GM19238 (cell line): ENCODE data around the gene CGREF1.
"Not testable (repeated sequence)": the region's sequence is repeated elsewhere in the genome, so short reads cannot be mapped to it uniquely, and the experiment has no call there.

ENCODE experiments used
- DNase-seq: peaks from one replicate; pipeline ENCODE4 v3.0.0; 2011; ENCODE audit warnings: low spot score; ENCODE audit not compliant: insufficient read length

Gene CGREF1

DNA sequence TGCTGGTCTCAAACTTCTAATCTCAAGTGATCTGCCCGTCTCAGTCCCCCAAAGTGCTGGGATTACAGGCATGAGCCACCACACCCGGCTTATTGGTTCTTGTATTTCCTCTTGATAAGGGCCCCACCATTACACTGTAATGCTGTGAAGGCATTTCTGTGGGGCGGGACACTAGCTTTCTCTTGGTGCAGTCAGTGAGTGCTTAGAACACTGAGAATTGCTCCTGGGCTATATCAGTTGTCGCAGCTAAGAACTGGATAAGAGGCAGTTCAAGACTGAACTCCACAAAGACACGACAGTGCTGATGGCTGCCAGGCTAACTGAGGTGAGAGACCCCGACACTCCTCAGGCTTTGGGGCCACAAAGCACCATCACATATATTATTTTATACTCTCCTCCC lies 30.3 kb downstream of the CGREF1 start:
- DNase-seq, result no peak

DNA sequence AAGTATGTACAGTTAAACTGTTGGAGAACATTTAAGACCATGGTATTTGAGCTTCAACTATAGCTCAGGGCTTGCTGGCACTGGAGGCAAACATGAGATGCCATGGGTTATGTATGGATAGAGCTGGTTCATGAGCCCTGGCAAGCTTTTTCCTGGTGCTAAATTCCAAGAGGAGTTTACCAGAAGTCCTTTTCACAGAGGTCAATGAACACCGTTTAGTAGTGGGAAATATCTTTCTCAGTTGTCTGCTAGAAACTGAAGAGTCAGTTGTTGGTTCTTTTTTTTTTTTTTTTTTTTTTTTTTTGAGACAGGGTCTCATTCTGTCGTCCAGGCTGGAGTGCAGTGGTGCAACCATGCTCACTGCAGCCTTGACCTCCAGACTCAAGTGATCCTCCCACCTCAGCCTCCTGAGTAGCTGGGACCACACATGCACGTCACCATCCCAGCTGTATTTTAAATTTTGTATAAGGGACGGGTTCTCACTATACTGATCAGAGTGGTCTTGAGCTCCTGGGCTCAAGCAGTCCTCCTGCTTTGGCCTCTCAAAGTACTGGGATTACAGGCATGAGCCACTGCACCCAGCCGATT lies 31.0 kb downstream of the CGREF1 start:
- no peak for DNase-seq

DNA sequence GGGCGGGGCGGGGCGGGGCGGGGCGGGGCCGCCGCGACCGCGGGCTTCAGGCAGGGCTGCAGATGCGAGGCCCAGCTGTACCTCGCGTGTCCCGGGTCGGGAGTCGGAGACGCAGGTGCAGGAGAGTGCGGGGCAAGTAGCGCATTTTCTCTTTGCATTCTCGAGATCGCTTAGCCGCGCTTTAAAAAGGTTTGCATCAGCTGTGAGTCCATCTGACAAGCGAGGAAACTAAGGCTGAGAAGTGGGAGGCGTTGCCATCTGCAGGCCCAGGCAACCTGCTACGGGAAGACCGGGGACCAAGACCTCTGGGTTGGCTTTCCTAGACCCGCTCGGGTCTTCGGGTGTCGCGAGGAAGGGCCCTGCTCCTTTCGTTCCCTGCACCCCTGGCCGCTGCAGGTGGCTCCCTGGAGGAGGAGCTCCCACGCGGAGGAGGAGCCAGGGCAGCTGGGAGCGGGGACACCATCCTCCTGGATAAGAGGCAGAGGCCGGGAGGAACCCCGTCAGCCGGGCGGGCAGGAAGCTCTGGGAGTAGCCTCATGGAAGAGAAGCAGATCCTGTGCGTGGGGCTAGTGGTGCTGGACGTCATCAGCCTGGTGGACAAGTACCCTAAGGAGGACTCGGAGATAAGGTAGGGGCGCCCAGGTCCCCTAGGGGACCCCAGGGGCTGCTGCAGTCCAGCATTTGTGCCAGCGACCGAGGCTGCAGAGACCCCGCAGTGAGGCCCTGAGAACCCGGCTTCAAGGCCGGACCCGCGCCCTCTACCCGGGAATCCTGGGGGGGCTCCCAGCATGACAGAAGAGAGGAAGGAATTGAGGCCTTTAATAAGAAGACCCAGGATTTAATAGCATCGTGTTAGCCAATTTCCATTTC lies 32.0 kb downstream of the CGREF1 start, which contains the start of gene KHK:
Gene KHK (plus strand): TSS at position 49 of the 870 bp plus-strand sequence. CDS start 488 bp downstream, at position 537.
- peak; percentile 44 for DNase-seq

DNA sequence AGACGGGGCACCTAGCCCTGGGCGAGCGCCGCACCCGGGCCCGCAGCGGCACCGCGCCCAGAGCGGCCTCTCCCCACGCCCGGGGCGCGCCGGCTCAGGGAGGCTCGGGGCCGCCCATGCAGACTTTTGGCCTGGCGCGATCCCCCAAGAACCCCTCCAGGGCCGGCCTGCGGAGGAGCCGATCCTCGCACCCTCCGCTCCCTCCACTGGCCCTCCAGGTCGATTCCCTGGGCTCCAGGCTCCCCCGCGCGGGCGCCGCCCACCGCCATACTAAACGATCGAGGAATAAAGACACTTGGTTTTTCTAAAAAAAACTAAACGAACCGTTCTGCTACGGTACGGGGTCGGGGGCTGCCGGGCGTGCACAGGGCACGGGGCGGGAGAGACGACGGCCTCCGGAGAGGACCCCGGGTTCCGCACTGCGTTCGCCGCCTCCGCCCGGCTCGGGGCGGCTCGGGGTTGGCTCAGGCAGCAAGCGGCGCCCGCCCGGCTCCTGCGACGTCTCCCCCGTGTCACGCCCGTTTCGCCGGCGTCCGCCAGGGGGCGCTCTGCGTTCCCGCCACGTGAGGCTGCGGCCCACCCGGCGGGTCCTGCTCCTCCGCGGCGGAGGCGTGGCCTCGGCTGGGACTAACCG lies 32.7 kb downstream of the CGREF1 start:
- DNase-seq, result peak; percentile 98

DNA sequence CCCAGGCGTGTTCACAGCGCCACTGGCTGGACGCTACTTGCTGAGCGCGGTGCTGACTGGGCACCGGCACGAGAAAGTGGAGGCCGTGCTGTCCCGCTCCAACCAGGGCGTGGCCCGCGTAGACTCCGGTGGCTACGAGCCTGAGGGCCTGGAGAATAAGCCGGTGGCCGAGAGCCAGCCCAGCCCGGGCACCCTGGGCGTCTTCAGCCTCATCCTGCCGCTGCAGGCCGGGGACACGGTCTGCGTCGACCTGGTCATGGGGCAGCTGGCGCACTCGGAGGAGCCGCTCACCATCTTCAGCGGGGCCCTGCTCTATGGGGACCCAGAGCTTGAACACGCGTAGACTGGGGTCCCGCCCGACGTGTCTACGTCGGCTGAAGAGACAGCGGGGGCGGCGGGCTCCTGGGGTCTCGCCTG lies 33.2 kb downstream of the CGREF1 start:
- peak; percentile 29 for DNase-seq

DNA sequence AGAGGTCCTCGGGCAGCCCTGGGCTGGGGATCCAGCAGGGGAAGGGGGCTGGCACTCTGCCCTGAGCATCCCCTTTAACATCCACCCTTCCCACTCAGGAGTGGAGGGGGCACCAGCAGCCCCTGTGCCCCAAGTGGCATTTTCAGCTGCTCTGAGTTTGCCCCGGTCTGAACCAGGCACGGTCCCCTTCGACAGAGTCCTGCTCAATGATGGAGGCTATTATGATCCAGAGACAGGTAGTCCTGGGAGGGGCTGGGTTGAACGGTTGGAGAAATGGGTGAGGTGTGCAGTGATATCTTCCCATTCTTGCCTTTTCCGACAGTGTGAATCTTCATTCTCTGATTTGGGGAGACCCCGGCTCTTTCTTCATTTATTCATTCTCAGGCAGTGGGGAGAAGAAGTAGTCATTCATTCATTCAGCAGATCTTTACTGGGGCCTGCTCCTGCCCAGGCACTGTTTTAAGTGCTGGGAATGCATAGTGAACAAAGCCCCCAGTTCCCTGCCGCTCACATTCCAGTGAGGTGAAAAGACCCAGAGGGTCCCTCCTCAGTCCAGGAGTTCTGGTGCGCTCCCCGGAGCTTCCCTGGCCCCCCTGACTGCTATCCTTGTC lies 33.8 kb downstream of the CGREF1 start:
- DNase-seq, result no peak

DNA sequence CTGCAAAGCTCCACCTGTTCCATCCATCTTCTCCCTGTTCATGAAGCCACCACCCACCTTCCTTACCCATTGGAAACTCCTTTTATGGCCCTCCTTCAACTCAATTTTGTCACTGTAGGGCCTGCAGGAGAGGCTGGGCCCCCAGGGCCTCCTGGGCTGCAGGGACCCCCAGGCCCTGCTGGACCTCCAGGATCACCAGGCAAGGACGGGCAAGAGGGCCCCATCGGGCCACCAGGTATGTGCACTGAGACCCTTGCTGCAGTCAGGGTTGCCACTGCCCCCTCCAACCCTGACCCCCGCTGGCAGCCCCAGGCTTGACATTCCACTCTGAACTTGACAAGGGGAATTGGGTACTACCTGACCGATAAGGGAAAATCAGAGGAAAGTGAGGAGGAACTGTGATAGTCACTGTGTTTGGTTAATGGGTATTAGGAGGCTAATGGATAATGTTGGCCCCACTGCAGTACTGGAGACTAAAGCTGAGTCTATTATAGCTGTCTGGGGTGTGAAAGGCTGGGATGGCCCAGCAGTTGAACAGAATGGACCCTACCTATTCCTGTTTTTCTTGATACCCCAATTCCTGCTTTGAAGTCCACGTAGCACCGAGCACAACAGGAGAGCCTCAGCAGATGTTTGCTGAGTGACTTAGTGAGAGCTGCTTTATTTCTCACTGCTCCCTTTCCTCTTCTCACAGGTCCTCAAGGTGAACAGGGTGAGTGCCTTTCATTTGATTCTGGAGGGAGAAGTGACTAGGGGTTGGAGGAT lies 34.4 kb downstream of the CGREF1 start:
- no peak for DNase-seq

DNA sequence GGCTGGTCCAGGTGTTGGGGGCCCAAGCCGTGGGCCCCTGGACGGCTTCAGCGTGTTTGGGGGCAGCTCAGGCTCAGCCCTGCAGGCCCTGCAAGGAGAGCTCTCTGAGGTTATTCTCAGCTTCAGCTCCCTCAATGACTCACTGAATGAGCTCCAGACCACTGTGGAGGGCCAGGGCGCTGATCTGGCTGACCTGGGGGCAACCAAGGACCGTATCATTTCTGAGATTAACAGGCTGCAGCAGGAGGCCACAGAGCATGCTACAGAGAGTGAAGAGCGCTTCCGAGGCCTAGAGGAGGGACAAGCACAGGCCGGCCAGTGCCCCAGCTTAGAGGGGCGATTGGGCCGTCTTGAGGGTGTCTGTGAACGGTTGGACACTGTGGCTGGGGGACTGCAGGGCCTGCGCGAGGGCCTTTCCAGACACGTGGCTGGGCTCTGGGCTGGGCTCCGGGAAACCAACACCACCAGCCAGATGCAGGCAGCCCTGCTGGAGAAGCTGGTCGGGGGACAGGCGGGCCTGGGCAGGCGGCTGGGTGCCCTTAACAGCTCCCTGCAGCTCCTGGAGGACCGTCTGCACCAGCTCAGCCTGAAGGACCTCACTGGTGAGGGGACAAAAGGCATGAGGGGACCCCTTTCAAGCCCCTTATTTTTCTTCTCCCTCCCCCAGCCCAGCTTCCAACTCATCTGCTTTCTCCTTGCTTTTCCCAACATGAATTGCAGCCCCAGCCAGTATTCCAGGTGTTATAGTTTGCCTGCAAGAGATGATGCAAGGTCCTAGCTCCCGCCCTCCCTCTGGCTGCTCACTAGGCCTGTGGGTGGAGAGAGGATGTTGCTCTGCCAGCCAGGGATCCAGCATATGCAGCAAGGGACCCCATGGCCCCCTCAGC lies 35.3 kb downstream of the CGREF1 start:
- DNase-seq, result no peak

DNA sequence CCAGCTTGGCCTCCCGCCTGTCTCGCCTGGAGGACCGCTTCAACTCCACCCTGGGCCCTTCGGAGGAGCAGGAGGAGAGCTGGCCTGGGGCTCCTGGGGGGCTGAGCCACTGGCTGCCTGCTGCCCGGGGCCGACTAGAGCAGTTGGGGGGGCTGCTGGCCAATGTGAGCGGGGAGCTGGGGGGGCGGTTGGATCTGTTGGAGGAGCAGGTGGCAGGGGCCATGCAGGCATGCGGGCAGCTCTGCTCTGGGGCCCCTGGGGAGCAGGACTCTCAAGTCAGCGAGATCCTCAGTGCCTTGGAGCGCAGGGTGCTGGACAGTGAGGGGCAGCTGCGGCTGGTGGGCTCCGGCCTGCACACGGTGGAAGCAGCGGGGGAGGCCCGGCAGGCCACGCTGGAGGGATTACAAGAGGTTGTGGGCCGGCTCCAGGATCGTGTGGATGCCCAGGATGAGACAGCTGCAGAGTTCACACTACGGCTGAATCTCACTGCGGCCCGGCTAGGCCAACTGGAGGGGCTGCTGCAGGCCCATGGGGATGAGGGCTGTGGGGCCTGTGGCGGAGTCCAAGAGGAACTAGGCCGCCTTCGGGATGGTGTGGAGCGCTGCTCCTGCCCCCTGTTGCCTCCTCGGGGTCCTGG lies 36.0 kb downstream of the CGREF1 start:
- DNase-seq, result no peak

DNA sequence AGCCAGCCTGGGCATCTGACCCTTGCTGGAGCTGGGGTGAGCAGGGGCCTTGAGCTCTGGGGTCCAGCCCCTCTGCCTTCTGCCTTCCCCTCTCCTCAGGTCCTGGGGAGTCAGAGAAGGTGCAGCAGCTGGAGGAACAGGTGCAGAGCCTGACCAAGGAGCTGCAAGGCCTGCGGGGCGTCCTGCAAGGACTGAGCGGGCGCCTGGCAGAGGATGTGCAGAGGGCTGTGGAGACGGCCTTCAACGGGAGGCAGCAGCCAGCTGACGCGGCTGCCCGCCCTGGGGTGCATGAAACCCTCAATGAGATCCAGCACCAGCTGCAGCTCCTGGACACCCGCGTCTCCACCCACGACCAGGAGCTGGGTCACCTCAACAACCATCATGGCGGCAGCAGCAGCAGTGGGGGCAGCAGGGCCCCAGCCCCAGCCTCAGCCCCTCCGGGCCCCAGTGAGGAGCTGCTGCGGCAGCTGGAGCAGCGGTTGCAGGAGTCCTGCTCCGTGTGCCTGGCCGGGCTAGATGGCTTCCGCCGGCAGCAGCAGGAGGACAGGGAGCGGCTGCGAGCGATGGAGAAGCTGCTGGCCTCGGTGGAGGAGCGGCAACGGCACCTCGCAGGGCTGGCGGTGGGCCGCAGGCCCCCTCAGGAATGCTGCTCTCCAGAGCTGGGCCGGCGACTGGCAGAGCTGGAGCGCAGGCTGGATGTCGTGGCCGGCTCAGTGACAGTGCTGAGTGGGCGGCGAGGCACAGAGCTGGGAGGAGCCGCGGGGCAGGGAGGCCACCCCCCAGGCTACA lies 36.8 kb downstream of the CGREF1 start:
- no peak for DNase-seq

DNA sequence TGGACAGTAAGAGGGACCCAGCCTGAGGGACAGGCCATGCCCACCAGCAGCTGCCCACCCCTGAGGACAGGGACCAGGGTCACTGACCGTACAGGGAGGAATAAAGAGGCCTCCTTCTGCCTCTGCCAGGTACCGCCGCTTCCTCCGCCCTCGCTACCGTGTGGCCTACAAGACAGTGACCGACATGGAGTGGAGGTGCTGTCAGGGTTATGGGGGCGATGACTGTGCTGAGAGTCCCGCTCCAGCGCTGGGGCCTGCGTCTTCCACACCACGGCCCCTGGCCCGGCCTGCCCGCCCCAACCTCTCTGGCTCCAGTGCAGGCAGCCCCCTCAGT lies 38.4 kb downstream of the CGREF1 start:
- DNase-seq, result no peak

DNA sequence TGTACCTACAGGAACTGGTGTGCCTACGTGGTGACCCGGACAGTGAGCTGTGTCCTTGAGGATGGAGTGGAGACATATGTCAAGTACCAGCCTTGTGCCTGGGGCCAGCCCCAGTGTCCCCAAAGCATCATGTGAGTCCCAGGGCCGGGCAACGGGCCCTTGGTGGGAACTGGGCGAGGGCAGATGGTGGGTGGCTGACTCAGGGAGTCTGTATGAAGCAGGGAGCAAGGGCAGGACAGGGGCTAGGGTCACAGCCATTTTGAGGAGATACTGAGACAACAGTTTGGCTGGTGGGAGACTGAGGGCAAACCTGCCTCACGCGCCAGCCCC lies 38.8 kb downstream of the CGREF1 start:
- DNase-seq, result no peak

DNA sequence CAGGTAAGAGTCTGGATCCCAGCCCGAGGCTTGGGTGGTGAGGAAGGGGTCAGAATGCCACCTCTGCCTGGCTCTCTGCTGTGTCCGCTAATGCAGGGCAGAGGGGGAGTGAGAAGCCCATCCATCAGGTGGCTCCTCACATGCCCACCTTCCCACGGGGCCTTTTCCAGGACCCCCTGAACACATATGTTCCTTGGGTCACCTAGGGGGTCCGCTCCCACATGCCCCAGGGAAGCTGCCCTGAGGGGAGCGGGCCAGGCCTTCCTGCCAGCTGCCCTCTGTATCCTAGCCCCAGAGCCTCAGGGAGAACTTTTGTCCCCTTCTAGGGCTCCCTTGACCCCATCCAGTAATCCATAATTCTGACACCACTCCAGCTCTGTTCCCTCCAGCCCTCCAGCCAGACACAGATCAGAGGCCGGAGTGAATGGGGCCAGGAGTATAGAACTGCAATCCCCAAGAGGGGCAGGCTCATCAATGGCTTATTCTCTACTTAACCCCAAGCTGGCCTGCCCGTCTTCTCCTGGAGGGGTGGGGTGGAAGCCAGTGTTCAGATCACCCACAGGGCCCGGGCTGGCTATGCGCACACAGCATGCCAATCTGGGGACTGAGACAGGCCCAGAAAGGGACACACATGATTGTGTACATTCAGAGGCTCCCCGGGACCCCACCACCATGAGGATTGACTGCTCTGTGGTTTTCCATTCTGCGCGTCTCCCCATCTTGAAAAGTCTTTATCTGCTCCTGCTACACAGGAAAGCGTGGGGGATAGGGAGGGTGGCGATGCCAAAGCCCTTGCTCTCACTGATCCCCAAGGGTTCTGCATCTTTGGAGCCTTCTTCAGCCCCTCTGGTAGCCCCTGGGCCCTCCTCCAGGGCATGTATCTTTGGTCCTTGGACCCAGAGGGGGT lies 39.4 kb downstream of the CGREF1 start:
- DNase-seq, result no peak

DNA sequence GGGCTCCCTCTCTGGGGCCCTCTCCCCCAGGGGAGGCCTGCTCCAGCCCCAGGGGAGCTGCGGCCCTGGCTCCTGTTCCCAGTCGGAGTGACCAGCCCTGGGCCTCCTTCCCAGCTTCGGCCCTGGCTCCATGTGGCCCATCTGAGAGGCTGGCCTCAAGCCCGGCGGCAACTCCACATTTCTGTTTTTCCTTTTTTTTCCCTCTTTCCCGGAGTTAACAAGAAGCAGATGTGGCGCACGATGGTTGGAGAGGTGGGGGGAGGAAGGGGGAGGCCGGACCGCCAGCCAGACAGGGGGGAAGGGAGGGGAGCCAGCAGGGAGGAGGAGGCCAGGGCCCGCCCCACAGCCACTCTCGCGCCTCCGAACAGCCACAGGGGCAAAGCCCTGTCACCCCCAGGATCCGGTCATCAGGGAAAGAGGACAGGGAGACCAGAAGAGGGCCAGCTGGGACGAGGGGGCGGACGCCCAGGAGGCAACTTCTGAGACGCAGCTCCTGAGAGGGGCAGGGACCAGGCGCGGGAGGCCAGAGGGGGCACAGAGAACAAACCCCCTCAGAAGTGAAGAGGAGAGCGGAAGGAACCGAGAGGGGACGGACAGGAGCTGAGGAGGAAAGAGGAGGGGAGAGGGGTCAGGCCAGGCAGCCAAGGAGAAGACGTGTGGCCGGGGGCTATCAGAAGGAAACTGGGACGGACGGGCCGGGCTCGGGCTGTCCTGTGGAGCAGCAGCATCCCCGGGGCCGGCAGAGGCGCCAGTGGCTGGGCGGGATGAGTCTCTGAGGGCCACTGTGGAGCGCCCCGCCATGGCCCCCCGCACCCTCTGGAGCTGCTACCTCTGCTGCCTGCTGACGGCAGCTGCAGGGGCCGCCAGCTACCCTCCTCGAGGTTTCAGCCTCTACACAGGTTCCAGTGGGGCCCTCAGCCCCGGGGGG lies 40.4 kb downstream of the CGREF1 start, which contains the start of gene EMILIN1:
Gene EMILIN1 (plus strand): TSS at position 349 of the 928 bp plus-strand sequence. CDS start 451 bp downstream, at position 800.
- DNase-seq, result no peak

DNA sequence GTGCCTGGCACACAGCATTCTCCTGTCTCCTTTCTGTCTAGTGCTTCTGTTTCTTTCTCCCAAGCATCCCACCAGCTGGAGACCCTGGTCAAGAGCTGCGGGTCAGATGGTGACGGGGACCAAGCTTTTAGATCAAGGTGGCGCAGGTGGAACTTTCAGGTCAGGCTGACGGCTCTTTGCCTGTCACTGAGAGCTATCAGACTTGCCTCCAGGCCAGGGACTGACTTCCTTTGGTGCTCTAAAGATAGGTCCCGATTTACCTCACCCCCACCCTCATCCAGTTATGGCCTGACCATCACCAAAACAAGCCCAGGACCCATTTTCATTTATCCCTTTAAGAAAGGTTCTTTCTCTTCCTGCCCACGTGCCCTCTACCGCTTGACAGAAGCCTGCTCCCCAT lies 41.7 kb downstream of the CGREF1 start:
- DNase-seq, result no peak

DNA sequence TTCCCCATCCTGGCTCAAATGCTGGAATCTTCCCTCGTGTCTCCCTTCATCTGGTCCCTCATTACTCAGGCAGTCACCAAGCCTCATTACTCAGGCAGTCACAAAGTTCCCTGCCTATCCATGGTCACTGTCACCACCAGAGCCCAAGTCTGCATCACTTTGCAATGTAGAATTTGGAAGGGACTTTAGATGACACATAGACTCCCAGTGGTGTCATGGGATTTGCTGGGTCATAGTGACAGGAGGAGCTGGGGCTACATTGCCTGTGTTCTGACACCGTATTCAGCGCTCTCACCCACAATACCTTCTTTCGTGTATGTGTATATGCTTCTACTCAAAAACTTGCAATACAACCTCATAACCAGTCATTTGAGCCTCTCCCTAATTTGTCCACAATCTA lies 42.6 kb downstream of the CGREF1 start:
- DNase-seq, result no peak

DNA sequence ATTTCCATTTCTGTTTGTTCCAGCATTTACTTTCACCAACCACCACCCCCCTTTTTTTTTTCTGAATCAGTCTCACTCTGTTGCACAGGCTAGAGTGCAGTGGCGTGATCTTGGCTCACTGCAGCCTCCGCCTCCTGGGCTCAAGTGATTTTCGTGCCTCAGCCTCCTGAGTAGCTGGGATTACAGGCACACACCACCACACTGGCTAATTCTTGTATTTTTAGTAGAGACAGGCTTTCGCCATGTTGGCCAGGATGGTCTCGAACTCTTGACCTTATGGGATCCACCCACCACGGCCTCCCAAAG lies 43.4 kb downstream of the CGREF1 start:
- not testable (repeated sequence) for DNase-seq
